ENCODE measurements around the gene PRKAG2. TPM values are rescaled to one million over a fixed set of nuclear protein-coding genes. Genes with fewer than 3 reads are reported as not detected.

The PRKAG2 gene
- total RNA-seq, 1 donor from 2014 or later: 15.7 TPM

GRCh38 chr7:151821226-151821625 lies 55.7 kb downstream of the PRKAG2 start:
- Mint-ChIP-seq H3K27me3 (ENCODE audit: low read depth) (peaks cover 17% of the 10 kb centered on the region), H3K36me3 (no peaks in the 10 kb centered on the region), H3K27ac (no peak overlapping the region), H3K4me3 (no peak overlapping the region), H3K4me1 (peaks cover 9% of the 10 kb centered on the region), H3K9me3 (no peaks in the 10 kb centered on the region)
- TF ChIP-seq CTCF (IDR thresholded peaks at IDR 0.05; ENCODE audit: unreplicated experiment): no peak
- no peak for DNase-seq (ENCODE audit: low spot score in 2 of 2, unreplicated experiment in 2 of 2)

- DNase-seq (ENCODE audit: low spot score in 2 of 2, unreplicated experiment in 2 of 2): no peak
- H3K27me3 Mint-ChIP-seq (ENCODE audit: low read depth): peaks cover 16% of the 10 kb centered on the region
- H3K36me3 Mint-ChIP-seq: no peaks in the 10 kb centered on the region
- H3K4me3 Mint-ChIP-seq: no peak overlapping the region
- H3K4me1 Mint-ChIP-seq: peaks cover 9% of the 10 kb centered on the region
- TF ChIP-seq CTCF (IDR thresholded peaks at IDR 0.05; ENCODE audit: unreplicated experiment): no peak
- H3K9me3 Mint-ChIP-seq: no peaks in the 10 kb centered on the region
- no peak overlapping the region for H3K27ac Mint-ChIP-seq
Measured at GRCh38 chr7:151820491-151821105, 56.3 kb downstream of the PRKAG2 start.

GRCh38 chr7:151819866-151820265 lies 57.0 kb downstream of the PRKAG2 start:
- Mint-ChIP-seq H3K9me3 (no peaks in the 10 kb centered on the region), H3K27ac (no peak overlapping the region)

GRCh38 chr7:151818674-151819519 lies 58.0 kb downstream of the PRKAG2 start:
- Mint-ChIP-seq H3K4me3 (no peak overlapping the region), H3K36me3 (no peaks in the 10 kb centered on the region), H3K27me3 (ENCODE audit: low read depth) (peaks cover 32% of the 10 kb centered on the region), H3K4me1 (peaks cover 6% of the 10 kb centered on the region), H3K9me3 (no peaks in the 10 kb centered on the region), H3K27ac (no peak overlapping the region)
- TF ChIP-seq CTCF (IDR thresholded peaks at IDR 0.05; ENCODE audit: unreplicated experiment): no peak
- DNase-seq (ENCODE audit: low spot score in 2 of 2, unreplicated experiment in 2 of 2): no peak

More at GRCh38 chr7:151819866-151820265, 57.0 kb downstream of the PRKAG2 start:
- Mint-ChIP-seq H3K36me3 (no peaks in the 10 kb centered on the region), H3K27me3 (ENCODE audit: low read depth) (peaks cover 22% of the 10 kb centered on the region), H3K4me1 (peaks cover 9% of the 10 kb centered on the region), H3K4me3 (no peak overlapping the region)
- TF ChIP-seq CTCF (IDR thresholded peaks at IDR 0.05; ENCODE audit: unreplicated experiment): no peak
- no peak for DNase-seq (ENCODE audit: low spot score in 2 of 2, unreplicated experiment in 2 of 2)

GRCh38 chr7:151817981-151818673 lies 58.8 kb downstream of the PRKAG2 start:
- Mint-ChIP-seq H3K9me3 (no peaks in the 10 kb centered on the region), H3K4me1 (peaks cover 7% of the 10 kb centered on the region), H3K27me3 (ENCODE audit: low read depth) (peaks cover 39% of the 10 kb centered on the region), H3K4me3 (no peak overlapping the region), H3K36me3 (no peaks in the 10 kb centered on the region), H3K27ac (no peak overlapping the region)
- DNase-seq (ENCODE audit: low spot score in 2 of 2, unreplicated experiment in 2 of 2): no peak
- no peak for TF ChIP-seq CTCF (IDR thresholded peaks at IDR 0.05; ENCODE audit: unreplicated experiment)
